WTC11 (cell line): ENCODE results near the gene TEKT5. TPM values are rescaled to one million over a fixed set of nuclear protein-coding genes. Genes with fewer than 3 reads are reported as not detected.

Source experiments
- ATAC-seq: fragments of 200-7000 bp; cut with Tn5 transposase; 2 replicates; pipeline ENCODE4 v1.10.0; 2021; ENCODE audit warnings: mild to moderate bottlenecking, moderate library complexity
- CTCF ChIA-PET: fragments of 300-600 bp; sonication (Branson Sonifier 250); formaldehyde crosslinking; loops from one replicate; lab custom pipeline; 2021; ENCODE audit warnings: antibody characterized with exemption; lab: Charles Lee
- POLR2A ChIA-PET: fragments of 350-600 bp; sonication (Branson Sonifier 250); formaldehyde crosslinking; loops from one replicate; lab custom pipeline; 2021; ENCODE audit warnings: antibody characterized with exemption; lab: Charles Lee
- DNase-seq: peaks from one replicate; pipeline ENCODE4 v3.0.0; 2021; ENCODE audit warnings: low spot score
- H3K27ac Mint-ChIP-seq: 2 replicates; pipeline ENCODE4 v1.8.0; 2021; ENCODE audit warnings: mixed read lengths
- H3K27me3 Mint-ChIP-seq: 2 replicates; pipeline ENCODE4 v1.8.0; 2021; ENCODE audit warnings: low read depth, mild to moderate bottlenecking, moderate library complexity, mixed read lengths
- H3K36me3 Mint-ChIP-seq: 2 replicates; pipeline ENCODE4 v1.8.0; 2021; ENCODE audit warnings: mixed read lengths
- H3K4me1 Mint-ChIP-seq: 2 replicates; pipeline ENCODE4 v1.8.0; 2022; ENCODE audit warnings: mixed read lengths
- H3K4me3 Mint-ChIP-seq: 2 replicates; pipeline ENCODE4 v1.8.0; 2021; ENCODE audit warnings: mild to moderate bottlenecking, moderate library complexity, mixed read lengths
- H3K9me3 Mint-ChIP-seq: 2 replicates; pipeline ENCODE4 v1.8.0; 2021; ENCODE audit warnings: mixed read lengths
- CREB1 ChIP-seq: sonication (generic); formaldehyde crosslinking; IDR thresholded peaks from 2 replicates; pipeline ENCODE4 v1.8.0; 2023; ENCODE audit warnings: mild to moderate bottlenecking, missing genetic modification reagents
- FOXJ3 ChIP-seq: sonication (generic); formaldehyde crosslinking; IDR thresholded peaks from 2 replicates; pipeline ENCODE4 v1.9.0; 2021; ENCODE audit warnings: missing genetic modification reagents, mild to moderate bottlenecking, borderline replicate concordance
- HMGXB4 ChIP-seq: sonication (generic); formaldehyde crosslinking; IDR thresholded peaks from 2 replicates; pipeline ENCODE4 v1.8.1; 2023; ENCODE audit warnings: mild to moderate bottlenecking, moderate library complexity, missing genetic modification reagents
- NR2C2 ChIP-seq: sonication (generic); formaldehyde crosslinking; IDR thresholded peaks from 2 replicates; pipeline ENCODE4 v1.8.0; 2022; ENCODE audit warnings: mild to moderate bottlenecking, missing genetic modification reagents
- PRDM15 ChIP-seq: sonication (generic); formaldehyde crosslinking; IDR thresholded peaks from 2 replicates; pipeline ENCODE4 v1.8.0; 2022; ENCODE audit warnings: missing genetic modification reagents
- PREB ChIP-seq: sonication (generic); formaldehyde crosslinking; IDR thresholded peaks from 2 replicates; pipeline ENCODE4 v1.8.1; 2022; ENCODE audit warnings: mild to moderate bottlenecking, missing genetic modification reagents, moderate library complexity, borderline replicate concordance
- RELA ChIP-seq: sonication (generic); formaldehyde crosslinking; IDR thresholded peaks from 2 replicates; pipeline ENCODE4 v1.8.1; 2022; ENCODE audit warnings: missing genetic modification reagents, mild to moderate bottlenecking, borderline replicate concordance
- SMAD4 ChIP-seq: sonication (generic); formaldehyde crosslinking; IDR thresholded peaks from 2 replicates; pipeline ENCODE4 v1.8.0; 2022; ENCODE audit warnings: mild to moderate bottlenecking, missing genetic modification reagents
- TCF7 ChIP-seq: sonication (generic); formaldehyde crosslinking; IDR thresholded peaks from 2 replicates; pipeline ENCODE4 v1.8.0; 2022; ENCODE audit warnings: mild to moderate bottlenecking, low read depth, missing genetic modification reagents, moderate library complexity
- ZNF219 ChIP-seq: sonication (generic); formaldehyde crosslinking; IDR thresholded peaks from 2 replicates; pipeline ENCODE4 v1.8.0; 2023; ENCODE audit warnings: missing genetic modification reagents, mild to moderate bottlenecking, borderline replicate concordance
- ZNF263 ChIP-seq: sonication (generic); formaldehyde crosslinking; IDR thresholded peaks from 2 replicates; pipeline ENCODE4 v1.8.1; 2022; ENCODE audit warnings: low read depth, mild to moderate bottlenecking, moderate library complexity, missing genetic modification reagents
- ZNF423 ChIP-seq: fragments of 250-450 bp; sonication (Bioruptor Pico); IDR thresholded peaks from 2 replicates; pipeline ENCODE4 v2.1.2; 2022; ENCODE audit warnings: mild to moderate bottlenecking, moderate library complexity
- total RNA-seq: library from RNA; stranded (reverse); gene quantifications from 3 replicates; pipeline ENCODE4 v1.2.3, GENCODE V29; 2021
- TF ChIP-seq, protein P1 (sequence below): sonication (generic); formaldehyde crosslinking; IDR thresholded peaks from 2 replicates; pipeline ENCODE4 v1.8.1; 2023; ENCODE audit warnings: mild to moderate bottlenecking, missing genetic modification reagents, moderate library complexity
- TF ChIP-seq, protein P2 (sequence below): fragments of 250-450 bp; sonication (Bioruptor Pico); IDR thresholded peaks from 2 replicates; pipeline ENCODE4 v2.1.2; 2022; ENCODE audit warnings: mild to moderate bottlenecking, moderate library complexity

Gene TEKT5
- total RNA-seq, 1 experiment from 2014 or later, result 1.1 TPM

DNA sequence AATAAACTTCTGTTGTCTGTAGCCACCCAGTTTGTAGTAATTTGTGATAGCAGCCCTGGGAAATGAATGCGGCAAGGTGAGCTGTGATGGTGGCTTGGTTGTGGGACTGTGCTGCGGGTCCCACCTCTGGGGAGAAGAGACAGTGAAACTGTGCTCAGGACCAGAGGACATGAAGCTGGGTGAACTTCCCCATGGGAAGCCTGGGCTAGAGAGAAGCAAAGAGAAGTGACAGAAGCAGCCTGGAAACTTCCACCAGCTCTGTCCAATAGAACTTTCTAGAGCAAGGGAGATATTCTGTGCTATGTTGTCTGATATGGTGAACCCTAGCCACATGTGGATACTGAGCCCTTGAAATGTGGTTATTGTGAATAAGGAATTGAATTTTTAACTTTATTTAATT is 62.8 kb downstream of the TEKT5 start:
- TF ChIP-seq TCF7 (CRISPR knock-in tag), result no peak
- TF ChIP-seq PRDM15, result no peak
- TF ChIP-seq, protein P1, sequence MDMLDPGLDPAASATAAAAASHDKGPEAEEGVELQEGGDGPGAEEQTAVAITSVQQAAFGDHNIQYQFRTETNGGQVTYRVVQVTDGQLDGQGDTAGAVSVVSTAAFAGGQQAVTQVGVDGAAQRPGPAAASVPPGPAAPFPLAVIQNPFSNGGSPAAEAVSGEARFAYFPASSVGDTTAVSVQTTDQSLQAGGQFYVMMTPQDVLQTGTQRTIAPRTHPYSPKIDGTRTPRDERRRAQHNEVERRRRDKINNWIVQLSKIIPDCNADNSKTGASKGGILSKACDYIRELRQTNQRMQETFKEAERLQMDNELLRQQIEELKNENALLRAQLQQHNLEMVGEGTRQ (CRISPR knock-in tag), result no peak
- TF ChIP-seq ZNF423 (CRISPR knock-in tag), result no peak
- TF ChIP-seq SMAD4 (CRISPR knock-in tag), result no peak
- TF ChIP-seq, protein P2, sequence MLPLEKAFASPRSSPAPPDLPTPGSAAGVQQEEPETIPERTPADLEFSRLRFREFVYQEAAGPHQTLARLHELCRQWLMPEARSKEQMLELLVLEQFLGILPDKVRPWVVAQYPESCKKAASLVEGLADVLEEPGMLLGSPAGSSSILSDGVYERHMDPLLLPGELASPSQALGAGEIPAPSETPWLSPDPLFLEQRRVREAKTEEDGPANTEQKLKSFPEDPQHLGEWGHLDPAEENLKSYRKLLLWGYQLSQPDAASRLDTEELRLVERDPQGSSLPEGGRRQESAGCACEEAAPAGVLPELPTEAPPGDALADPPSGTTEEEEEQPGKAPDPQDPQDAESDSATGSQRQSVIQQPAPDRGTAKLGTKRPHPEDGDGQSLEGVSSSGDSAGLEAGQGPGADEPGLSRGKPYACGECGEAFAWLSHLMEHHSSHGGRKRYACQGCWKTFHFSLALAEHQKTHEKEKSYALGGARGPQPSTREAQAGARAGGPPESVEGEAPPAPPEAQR (CRISPR knock-in tag), result no peak
- TF ChIP-seq ZNF219 (CRISPR knock-in tag), result no peak
- no peak for TF ChIP-seq CREB1 (CRISPR knock-in tag)
- no peak for TF ChIP-seq RELA (CRISPR knock-in tag)
- no peak for TF ChIP-seq NR2C2 (CRISPR knock-in tag)
- TF ChIP-seq PREB (CRISPR knock-in tag), result no peak
- no peak overlapping the region for H3K27ac Mint-ChIP-seq
- H3K4me3 Mint-ChIP-seq, result no peak overlapping the region
- peaks cover 11% of the 10 kb centered on the region for H3K9me3 Mint-ChIP-seq
- H3K36me3 Mint-ChIP-seq, result no peaks in the 10 kb centered on the region
- H3K27me3 Mint-ChIP-seq, result peaks cover 8% of the 10 kb centered on the region
- H3K4me1 Mint-ChIP-seq, result peaks cover 4% of the 10 kb centered on the region
- POLR2A ChIA-PET, result no interaction called here
- ATAC-seq (no peak), DNase-seq (no peak)
- CTCF ChIA-PET, result no interaction called here

- Mint-ChIP-seq H3K4me3 (no peak overlapping the region), H3K27ac (no peak overlapping the region), H3K4me1 (peaks cover 4% of the 10 kb centered on the region), H3K9me3 (peaks cover 8% of the 10 kb centered on the region), H3K27me3 (peaks cover 5% of the 10 kb centered on the region), H3K36me3 (no peaks in the 10 kb centered on the region)
- DNase-seq (peak; percentile 41), ATAC-seq (peak; percentile 95)
- CTCF ChIA-PET, result interaction anchor here (0.6 to 1.8 kb wide), 9 partner anchors 9 to 244 kb away, joined by 3 to 9 read pairs (median 4); partner anchors contain the start of gene EMP2
- POLR2A ChIA-PET, result no interaction called here
- TF ChIP-seq ZNF263 (CRISPR knock-in tag) (no peak), ZNF423 (CRISPR knock-in tag) (no peak), HMGXB4 (CRISPR knock-in tag) (no peak), FOXJ3 (CRISPR knock-in tag) (no peak), NR2C2 (CRISPR knock-in tag) (no peak)
- TF ChIP-seq, protein P1 (CRISPR knock-in tag), result no peak
Observed at GRCh38 chr16:10629592-10629963, 65.2 kb downstream of the TEKT5 start.
